Measurements from ENCODE around the gene FERMT1.
"Not testable (repeated sequence)": the region's sequence is repeated elsewhere in the genome, so short reads cannot be mapped to it uniquely, and the experiment has no call there.

The FERMT1 gene

DNA sequence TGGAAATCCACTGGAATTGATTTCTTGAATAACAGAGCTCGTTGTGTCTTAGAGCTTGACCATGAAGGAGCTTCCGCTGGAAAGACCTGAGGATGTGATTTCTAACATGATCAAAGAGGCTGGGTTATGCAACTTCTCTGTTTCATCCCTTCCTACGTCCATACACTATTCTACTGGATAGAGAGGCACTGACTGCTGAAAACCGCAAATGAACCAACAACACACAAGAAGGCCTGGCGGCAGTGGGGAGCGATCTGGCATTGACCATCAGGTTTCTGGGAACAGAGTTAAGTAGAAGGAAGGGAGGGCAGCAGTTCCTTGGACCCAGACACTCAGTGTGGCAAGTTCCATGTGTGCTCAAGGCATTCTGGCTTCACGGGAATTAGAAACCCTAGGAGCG lies 82.3 kb downstream of the FERMT1 start:
- no peak for DNase-seq (ENCODE audit: low spot score)
- TF ChIP-seq, protein P1, sequence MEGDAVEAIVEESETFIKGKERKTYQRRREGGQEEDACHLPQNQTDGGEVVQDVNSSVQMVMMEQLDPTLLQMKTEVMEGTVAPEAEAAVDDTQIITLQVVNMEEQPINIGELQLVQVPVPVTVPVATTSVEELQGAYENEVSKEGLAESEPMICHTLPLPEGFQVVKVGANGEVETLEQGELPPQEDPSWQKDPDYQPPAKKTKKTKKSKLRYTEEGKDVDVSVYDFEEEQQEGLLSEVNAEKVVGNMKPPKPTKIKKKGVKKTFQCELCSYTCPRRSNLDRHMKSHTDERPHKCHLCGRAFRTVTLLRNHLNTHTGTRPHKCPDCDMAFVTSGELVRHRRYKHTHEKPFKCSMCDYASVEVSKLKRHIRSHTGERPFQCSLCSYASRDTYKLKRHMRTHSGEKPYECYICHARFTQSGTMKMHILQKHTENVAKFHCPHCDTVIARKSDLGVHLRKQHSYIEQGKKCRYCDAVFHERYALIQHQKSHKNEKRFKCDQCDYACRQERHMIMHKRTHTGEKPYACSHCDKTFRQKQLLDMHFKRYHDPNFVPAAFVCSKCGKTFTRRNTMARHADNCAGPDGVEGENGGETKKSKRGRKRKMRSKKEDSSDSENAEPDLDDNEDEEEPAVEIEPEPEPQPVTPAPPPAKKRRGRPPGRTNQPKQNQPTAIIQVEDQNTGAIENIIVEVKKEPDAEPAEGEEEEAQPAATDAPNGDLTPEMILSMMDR (IDR thresholded peaks at IDR 0.05; ENCODE audit: extremely low read depth, missing control alignments): no peak

DNA sequence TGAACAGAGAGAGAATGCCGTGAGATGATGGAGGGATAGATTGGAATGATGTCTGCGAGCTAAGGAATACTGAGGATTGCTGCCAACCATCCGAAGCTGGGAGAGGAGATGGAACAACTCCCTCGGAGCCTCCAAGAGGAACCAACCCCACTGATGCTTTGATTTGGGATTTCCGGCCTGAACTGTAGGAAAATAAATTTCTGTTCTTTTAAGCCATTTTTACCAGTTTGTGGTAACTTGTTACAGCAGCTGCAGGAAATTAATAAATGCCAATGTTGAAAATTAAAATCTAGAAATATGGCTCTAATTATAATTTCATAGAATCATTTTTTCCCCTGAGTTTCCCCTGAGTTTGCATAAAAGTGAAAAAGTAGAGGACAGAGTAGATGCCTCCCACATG lies 83.1 kb downstream of the FERMT1 start:
- no peak for DNase-seq (ENCODE audit: low spot score)
- TF ChIP-seq, protein P1 (IDR thresholded peaks at IDR 0.05; ENCODE audit: extremely low read depth, missing control alignments): no peak

DNA sequence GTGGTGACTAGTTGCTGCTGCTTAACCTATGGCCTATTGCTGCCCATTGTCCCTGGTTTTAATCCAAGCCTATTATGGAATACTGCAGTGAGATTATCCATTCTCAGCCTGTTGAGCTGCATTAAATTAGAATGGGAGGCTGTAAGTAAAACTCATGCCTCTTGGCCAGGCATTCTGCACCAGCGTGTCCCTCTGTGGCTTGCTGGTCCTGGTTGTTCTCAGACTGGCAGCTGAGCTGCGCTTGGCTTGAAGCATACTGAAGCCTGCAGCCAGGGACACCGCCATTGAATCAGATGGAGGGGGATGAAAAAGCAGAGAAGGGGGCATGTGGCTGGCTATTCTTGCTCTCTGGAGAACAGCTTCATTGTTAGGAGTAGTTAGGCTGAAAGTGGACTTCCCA lies 84.6 kb downstream of the FERMT1 start:
- no peak for DNase-seq (ENCODE audit: low spot score)
- TF ChIP-seq, protein P1 (IDR thresholded peaks at IDR 0.05; ENCODE audit: extremely low read depth, missing control alignments): no peak

DNA sequence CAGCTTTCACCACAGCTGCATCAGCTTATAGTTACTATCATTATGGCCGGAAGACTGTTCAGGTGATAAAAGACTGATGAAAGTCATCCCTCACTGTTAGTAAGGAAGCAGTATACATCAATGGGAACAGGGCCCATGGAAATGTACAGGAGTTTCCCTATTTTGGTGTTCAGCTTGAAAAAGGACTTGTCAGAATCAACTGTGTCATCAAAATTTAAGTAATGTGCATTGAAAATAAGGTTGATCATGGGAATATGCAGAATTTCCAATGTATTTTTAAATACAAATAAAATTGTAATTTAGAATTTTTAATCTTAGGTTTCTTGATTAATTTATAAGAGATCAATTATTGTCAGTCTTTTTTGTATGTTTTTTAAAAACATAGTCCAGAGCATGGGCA lies 85.7 kb downstream of the FERMT1 start:
- TF ChIP-seq, protein P1 (IDR thresholded peaks at IDR 0.05; ENCODE audit: extremely low read depth, missing control alignments): no peak

DNA sequence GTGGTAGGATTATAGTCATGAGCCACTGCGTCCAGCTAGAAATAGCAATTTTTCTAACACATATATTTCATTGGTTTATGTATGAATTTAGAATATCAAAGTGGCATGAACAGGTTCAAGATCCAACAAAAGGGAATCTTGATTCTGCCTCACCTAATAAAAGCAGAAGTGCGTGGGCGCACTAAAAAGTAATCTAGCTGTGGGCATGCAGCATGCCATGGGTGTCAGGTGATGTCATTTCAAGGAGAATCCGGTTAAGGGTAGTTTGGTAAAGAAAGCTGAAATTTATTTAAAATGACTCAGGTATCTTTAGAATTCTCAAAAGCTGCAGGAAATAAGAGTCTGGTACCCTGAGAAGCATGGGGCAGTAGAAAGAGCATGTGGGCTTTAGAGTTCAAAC lies 86.6 kb downstream of the FERMT1 start:
- TF ChIP-seq, protein P1 (IDR thresholded peaks at IDR 0.05; ENCODE audit: extremely low read depth, missing control alignments): no peak
- DNase-seq (ENCODE audit: low spot score): no peak

More for the DNA sequence above, 85.7 kb downstream of the FERMT1 start:
- DNase-seq (ENCODE audit: low spot score): no peak

DNA sequence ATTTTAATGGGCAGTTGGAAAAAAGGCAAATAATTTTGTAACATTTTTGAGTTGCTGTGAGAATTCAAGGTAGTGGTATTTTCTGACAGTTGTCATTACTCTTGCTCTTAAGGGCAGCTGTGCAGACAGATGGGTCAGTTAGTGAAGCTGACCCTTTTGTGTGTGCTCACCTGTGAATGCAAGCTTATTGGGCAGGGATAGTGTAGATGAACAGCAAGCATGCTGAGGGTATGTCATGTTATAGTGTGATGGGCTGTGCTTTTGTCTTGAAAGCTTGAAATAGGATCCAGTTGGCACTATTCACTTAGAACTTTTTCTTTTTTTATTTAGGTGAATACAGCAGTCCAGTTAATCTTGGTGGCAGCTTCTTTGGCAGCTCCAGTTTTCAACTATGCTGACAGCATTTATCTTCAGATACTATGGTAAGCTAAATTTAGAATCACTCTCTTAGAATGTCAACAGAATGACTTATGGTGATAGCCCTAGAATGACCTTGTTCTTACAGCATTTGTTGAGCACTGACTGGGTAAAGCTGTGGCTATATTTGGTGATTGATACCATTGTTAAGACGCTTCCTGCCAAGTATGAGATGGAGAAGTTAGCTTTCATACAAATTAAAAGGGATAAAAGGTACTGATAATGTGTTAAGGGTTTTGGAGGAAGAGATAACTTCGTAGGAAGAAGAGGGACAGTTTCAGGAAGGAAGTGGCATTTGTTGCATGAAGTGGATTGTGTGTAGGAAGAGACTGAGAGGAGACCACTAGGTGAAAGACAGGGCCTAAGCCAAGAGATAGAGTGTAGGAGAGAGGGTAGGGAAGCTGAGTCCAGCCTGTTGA lies 88.5 kb downstream of the FERMT1 start:
- TF ChIP-seq, protein P1 (IDR thresholded peaks at IDR 0.05; ENCODE audit: extremely low read depth, missing control alignments): no peak
- no peak for DNase-seq (ENCODE audit: low spot score)

DNA sequence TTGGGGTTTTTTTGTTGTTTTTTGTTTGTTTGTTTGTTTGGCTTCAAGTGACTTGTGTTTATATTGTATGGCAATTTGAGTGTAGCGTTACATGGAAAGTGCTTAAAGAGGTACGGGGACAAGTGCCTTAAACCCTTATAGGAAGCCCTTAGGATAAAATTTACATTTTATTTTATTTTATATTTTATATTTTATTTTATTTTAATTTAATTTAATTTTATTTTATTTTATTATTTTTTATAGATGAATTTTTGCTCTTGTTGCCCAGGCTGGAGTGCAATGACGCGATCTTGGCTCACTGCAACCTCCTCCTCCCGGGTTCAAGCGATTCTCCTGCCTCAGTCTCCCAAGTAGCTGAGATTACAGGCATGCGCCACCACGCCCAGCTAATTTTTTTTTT lies 89.9 kb downstream of the FERMT1 start:
- DNase-seq (ENCODE audit: low spot score): not testable (repeated sequence)

Measured in GM20000 (cell line).